B cell (primary cell): ENCODE results near the gene HRK. TPM values are rescaled to one million over a fixed set of nuclear protein-coding genes. Genes with fewer than 3 reads are reported as not detected.

Experiments
- ATAC-seq: fragments of 200-7000 bp; cut with Tn5 transposase; one replicate; pipeline ENCODE4 v1.10.0; 2021; ENCODE audit warnings: low read depth, mild to moderate bottlenecking, moderate number of reproducible peaks, moderate library complexity
- CTCF ChIA-PET: fragments of 350-600 bp; sonication (Branson Sonifier 250); formaldehyde crosslinking; loops from one replicate; lab custom pipeline; 2021; ENCODE audit warnings: antibody characterized with exemption, inconsistent platforms; lab: Charles Lee
- POLR2A ChIA-PET: fragments of 350-600 bp; sonication (Branson Sonifier 250); formaldehyde crosslinking; loops from one replicate; lab custom pipeline; 2021; ENCODE audit warnings: antibody characterized with exemption; lab: Charles Lee
- DNase-seq: peaks from one replicate; pipeline ENCODE4 v3.0.0; 2013
- H2AFZ ChIP-seq: 2 replicates; pipeline ENCODE4 v1.6.1; 2012; ENCODE audit warnings: mild to moderate bottlenecking, low read depth, low read length; ENCODE audit not compliant: insufficient read depth, poor library complexity, severe bottlenecking
- H3K27ac ChIP-seq, 2 donors: 1 replicate in 1 of 2; 2 replicates in 1 of 2; pipeline ENCODE4 v1.5.1; 2012 to 2013; ENCODE audit warnings: low read length in 2 of 2, mild to moderate bottlenecking in 2 of 2, moderate library complexity in 1 of 2
- H3K27me3 ChIP-seq, 4 experiments: fragments of 200-600 bp in 1 of 4; sonication (generic) in 1 of 4; replicated peaks in 1 of 4; 1 replicate in 2 of 4; 2 replicates in 2 of 4; pipeline versions ENCODE4 v1.6.1 to v1.7.0; 2013 to 2016; ENCODE audit warnings: low read length in 3 of 4, mild to moderate bottlenecking in 2 of 4, mixed read lengths in 1 of 4, moderate library complexity in 1 of 4; ENCODE audit not compliant: insufficient read depth in 4 of 4, control insufficient read depth in 3 of 4; ENCODE audit errors: control extremely low read depth in 1 of 4
- H3K36me3 ChIP-seq, 2 experiments: replicated peaks in 1 of 2; 1 replicate in 1 of 2; 2 replicates in 1 of 2; pipeline versions ENCODE4 v1.6.1 to v1.7.1; 2013; ENCODE audit warnings: low read length in 1 of 2; ENCODE audit not compliant: insufficient read depth in 2 of 2, control insufficient read depth in 1 of 2; ENCODE audit errors: control extremely low read depth in 1 of 2, extremely low read depth in 1 of 2
- H3K4me1 ChIP-seq, 2 donors: fragments of 200-600 bp in 1 of 2; sonication (generic) in 1 of 2; 1 replicate in 1 of 2; 2 replicates in 1 of 2; pipeline versions ENCODE4 v1.5.1 to v1.6.1; 2013 to 2017; ENCODE audit warnings: low read length in 2 of 2; ENCODE audit not compliant: control insufficient read depth in 2 of 2, insufficient read depth in 2 of 2
- H3K4me2 ChIP-seq: replicated peaks from 2 replicates; pipeline ENCODE3; 2012; ENCODE audit warnings: mild to moderate bottlenecking, low read depth, low read length; ENCODE audit not compliant: poor library complexity, severe bottlenecking
- H3K4me3 ChIP-seq, 5 experiments: fragments of 200-600 bp in 1 of 5; sonication (generic) in 1 of 5; 1 replicate in 3 of 5; 2 replicates in 2 of 5; pipeline versions ENCODE4 v1.5.1 to v1.7.0; 2011 to 2016; ENCODE audit warnings: low read length in 4 of 5, mild to moderate bottlenecking in 4 of 5, low read depth in 2 of 5, control low read depth in 1 of 5, moderate library complexity in 1 of 5; ENCODE audit not compliant: insufficient read depth in 1 of 5; ENCODE audit errors: control extremely low read depth in 1 of 5, extremely low read depth in 1 of 5
- H3K79me2 ChIP-seq: fragments of 200-600 bp; sonication (generic); one replicate; pipeline ENCODE4 v1.6.0; 2016; ENCODE audit warnings: low read length; ENCODE audit not compliant: control insufficient read depth, insufficient read depth
- H3K9ac ChIP-seq: fragments of 200-600 bp; sonication (generic); 2 replicates; pipeline ENCODE4 v1.6.1; 2017; ENCODE audit warnings: mild to moderate bottlenecking, low read length, moderate library complexity
- H3K9me3 ChIP-seq, 3 donors: one replicate each; pipeline versions ENCODE4 v1.6.1 to v1.7.1; 2013; ENCODE audit warnings: low read length in 2 of 3; ENCODE audit not compliant: control insufficient read depth in 2 of 3, insufficient read depth in 1 of 3; ENCODE audit errors: control extremely low read depth in 1 of 3
- H4K20me1 ChIP-seq: 2 replicates; pipeline ENCODE4 v1.6.0; 2012; ENCODE audit warnings: mild to moderate bottlenecking, low read length; ENCODE audit not compliant: insufficient read depth, control insufficient read depth, poor library complexity, severe bottlenecking
- H3K27ac Mint-ChIP-seq: one replicate; pipeline ENCODE4 v1.8.0; 2021; ENCODE audit warnings: mixed read lengths
- H3K27me3 Mint-ChIP-seq: one replicate; pipeline ENCODE4 v1.8.0; 2021; ENCODE audit warnings: mixed read lengths
- H3K4me1 Mint-ChIP-seq: one replicate; pipeline ENCODE4 v1.8.0; 2021; ENCODE audit warnings: mixed read lengths
- H3K4me3 Mint-ChIP-seq: one replicate; pipeline ENCODE4 v1.8.0; 2021; ENCODE audit warnings: mixed read lengths
- H3K9me3 Mint-ChIP-seq: one replicate; pipeline ENCODE4 v1.8.0; 2022; ENCODE audit warnings: mixed read lengths; ENCODE audit not compliant: insufficient read depth
- CTCF ChIP-seq: fragments of 200-600 bp; IDR thresholded peaks from one replicate; pipeline ENCODE4 v1.8.0; 2022; ENCODE audit warnings: antibody characterized with exemption, mild to moderate bottlenecking
- EZH2 ChIP-seq: IDR thresholded peaks from 2 replicates; pipeline ENCODE4 v1.6.1; 2012; ENCODE audit warnings: borderline replicate concordance, low read depth, mild to moderate bottlenecking, moderate library complexity, low read length; ENCODE audit not compliant: insufficient read depth, poor library complexity, severe bottlenecking
- WGBS: methylation state at CpG from one replicate; pipeline ENCODE4 v1.1.5; 2013; ENCODE audit warnings: missing lambda C conversion rate; ENCODE audit not compliant: insufficient coverage; 5-methylcytosine and 5-hydroxymethylcytosine counted together
- intact Hi-C: fragments of 100-400 bp; cut with micrococcal nuclease; formaldehyde crosslinking; loops from one replicate; pipeline ENCODE4 v1.10.0; 2022
- polyA plus RNA-seq: library from polyadenylated mRNA; depleted of rRNA; stranded (reverse); fragments of >200 nt; gene quantifications from 2 replicates; pipeline ENCODE4 v1.2.3, GENCODE V29; 2012
- total RNA-seq, 2 donors: library from RNA; stranded (reverse); fragments of 120-200 nt in 1 of 2; gene quantifications; 1 replicate in 1 of 2; 2 replicates in 1 of 2; pipeline versions ENCODE4 v1.2.3 to v1.2.4, GENCODE V29; 2013 to 2022

The HRK gene
- total and polyA plus RNA-seq, 2 donors (not counting 1 experiment from before 2014, with no cell fraction given) = 1.8 to 45.1 TPM

GRCh38 chr12:116878567-116879508 is 2.4 kb downstream of the HRK start:
- Histone ChIP-seq H3K9ac (peak overlapping the region; percentile 65), H4K20me1 (no peaks in the 10 kb centered on the region), H3K27ac (peak overlapping the region in 1 of 2 donors; percentile 23), H2AFZ (peak overlapping the region; percentile 64), H3K4me1 (peaks cover 39 to 41% of the 10 kb centered on the region in 2 donors), H3K79me2 (peaks cover 6% of the 10 kb centered on the region), H3K4me3 (peak overlapping the region; percentile 42 to 68 (median 58)), H3K36me3 (no peaks in the 10 kb centered on the region), H3K27me3 (peaks cover 0 to 48% (median 22%) of the 10 kb centered on the region in 4 experiments), H3K4me2 (peak overlapping the region; percentile 92), H3K9me3 (peaks cover 0 to 9% (median 0%) of the 10 kb centered on the region in 3 donors)
- DNase-seq (peak; percentile 35), ATAC-seq (no peak)
- WGBS = under 1% methylated on average over 47 of the region's 55 CpGs
- H3K27ac Mint-ChIP-seq = peak overlapping the region; percentile 73
- H3K27me3 Mint-ChIP-seq = peaks cover 29% of the 10 kb centered on the region
- no peaks in the 10 kb centered on the region for H3K9me3 Mint-ChIP-seq
- TF ChIP-seq EZH2 = no peak
- TF ChIP-seq CTCF = no peak
- intact Hi-C loops = loop anchor here (1.0 kb wide), 1 partner anchor 143 kb away; no protein-coding TSS in a partner anchor
- H3K4me3 Mint-ChIP-seq = peak overlapping the region; percentile 93
- CTCF ChIA-PET = interaction anchor here (0.7 to 6.3 kb wide), 3 partner anchors 170 to 188 kb away, joined by 3 to 69 read pairs (median 68); no protein-coding TSS in a partner anchor
- POLR2A ChIA-PET = interaction anchor here (0.9 to 1.0 kb wide), 2 partner anchors 16 to 141 kb away, joined by 5 to 6 read pairs; partner anchors contain the start of genes RNFT2 and SPRING1
- peaks cover 42% of the 10 kb centered on the region for H3K4me1 Mint-ChIP-seq
